ENCODE measurements around the gene ZKSCAN8. TPM values are rescaled to one million over a fixed set of nuclear protein-coding genes. Genes with fewer than 3 reads are reported as not detected.

Gene ZKSCAN8
- total RNA-seq, 3 donors from 2014 or later, result 10.0 to 12.4 (median 11.4) TPM

DNA sequence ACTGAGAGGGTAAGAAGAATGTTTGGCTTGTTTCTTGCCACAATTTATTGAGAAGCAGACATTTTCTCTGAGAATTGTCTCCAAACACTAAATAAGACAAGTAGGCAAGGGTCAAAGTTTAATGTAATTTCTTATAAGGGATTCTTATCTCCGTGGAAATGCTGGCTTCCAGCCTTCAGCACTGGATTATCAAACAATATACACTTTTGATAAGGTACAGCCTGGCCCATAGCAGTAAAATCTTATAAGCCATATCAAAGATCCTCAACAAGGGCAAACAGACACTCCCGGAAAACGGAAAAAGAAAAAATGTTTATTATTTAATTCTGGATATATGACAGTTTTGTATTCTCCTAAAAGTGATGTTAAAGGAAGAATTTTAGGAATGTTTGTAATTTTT lies 64.8 kb downstream of the ZKSCAN8 start:
- Mint-ChIP-seq H3K9me3 (peaks cover 18% of the 10 kb centered on the region), H3K4me3 (no peak overlapping the region), H3K36me3 (ENCODE audit: insufficient read depth) (no peaks in the 10 kb centered on the region), H3K27me3 (ENCODE audit: low read depth) (peaks cover 71% of the 10 kb centered on the region), H3K4me1 (ENCODE audit: low read depth) (peaks cover 19% of the 10 kb centered on the region)
- no peak for DNase-seq
- ATAC-seq, result no peak

DNA sequence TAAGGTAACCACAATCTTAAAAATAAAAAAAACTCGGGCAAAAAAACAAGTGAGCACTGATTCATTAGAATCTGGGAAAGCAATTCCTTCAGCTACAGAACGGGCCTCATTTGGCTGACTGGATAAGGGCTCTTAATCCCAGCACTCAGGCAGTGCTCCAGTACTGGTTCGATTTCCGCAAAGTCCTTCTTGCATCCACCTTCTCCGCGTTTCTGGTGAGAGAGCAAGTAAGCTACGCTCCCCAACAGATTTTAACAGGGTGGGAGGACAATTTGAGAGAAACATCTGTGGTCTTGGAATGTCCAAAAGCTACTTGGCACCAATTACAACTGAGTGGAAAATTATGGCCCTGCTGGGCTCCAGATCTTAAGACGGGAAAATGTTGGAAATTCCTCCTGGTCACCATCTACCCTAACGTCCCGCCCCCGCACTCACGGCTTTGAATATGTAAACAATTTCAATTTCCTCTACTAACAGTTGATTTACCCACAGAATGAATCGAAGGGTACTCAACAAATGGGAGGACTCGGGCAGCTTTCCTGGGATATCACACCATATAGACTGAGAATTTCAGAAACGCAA lies 65.3 kb downstream of the ZKSCAN8 start:
- no peak for DNase-seq
- H3K36me3 Mint-ChIP-seq (ENCODE audit: insufficient read depth), result no peaks in the 10 kb centered on the region
- peaks cover 18% of the 10 kb centered on the region for H3K9me3 Mint-ChIP-seq
- peaks cover 75% of the 10 kb centered on the region for H3K27me3 Mint-ChIP-seq (ENCODE audit: low read depth)
- peaks cover 17% of the 10 kb centered on the region for H3K4me1 Mint-ChIP-seq (ENCODE audit: low read depth)
- H3K4me3 Mint-ChIP-seq, result no peak overlapping the region
- no peak for ATAC-seq

DNA sequence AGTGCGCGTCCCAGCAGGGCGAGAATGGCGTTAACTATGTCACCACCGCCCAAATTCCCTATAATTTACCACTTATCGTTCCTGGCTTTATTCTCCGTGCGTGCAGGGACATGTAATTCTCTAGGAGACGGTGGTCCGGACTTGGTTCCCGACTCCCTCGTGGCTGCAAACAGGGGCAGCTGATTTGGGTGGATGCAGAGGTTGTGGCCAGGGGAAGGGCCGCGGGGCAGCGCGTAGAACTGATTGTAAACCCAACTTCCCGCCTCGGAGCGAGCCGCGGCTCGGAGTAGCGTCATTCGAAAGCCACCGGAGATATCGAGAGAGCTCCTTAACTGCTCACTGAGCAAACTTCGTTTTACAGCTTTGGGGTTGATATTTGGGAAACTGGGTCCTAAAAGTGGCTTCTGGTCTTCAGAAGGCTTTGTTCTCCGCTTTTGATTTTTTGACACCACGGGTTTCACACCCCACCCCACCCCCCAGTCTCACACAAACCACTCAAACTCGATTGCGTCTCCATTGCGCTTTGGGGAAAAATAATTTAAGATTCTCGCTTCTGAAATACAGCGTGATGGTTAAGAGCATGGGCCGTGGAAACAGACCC lies 65.9 kb downstream of the ZKSCAN8 start:
- Mint-ChIP-seq H3K27me3 (ENCODE audit: low read depth) (peaks cover 79% of the 10 kb centered on the region), H3K4me1 (ENCODE audit: low read depth) (peaks cover 18% of the 10 kb centered on the region), H3K9me3 (peaks cover 18% of the 10 kb centered on the region), H3K4me3 (peak overlapping the region; percentile 43), H3K36me3 (ENCODE audit: insufficient read depth) (no peaks in the 10 kb centered on the region)
- ATAC-seq (peak in 1 of 2 donors; percentile 41), DNase-seq (no peak)

DNA sequence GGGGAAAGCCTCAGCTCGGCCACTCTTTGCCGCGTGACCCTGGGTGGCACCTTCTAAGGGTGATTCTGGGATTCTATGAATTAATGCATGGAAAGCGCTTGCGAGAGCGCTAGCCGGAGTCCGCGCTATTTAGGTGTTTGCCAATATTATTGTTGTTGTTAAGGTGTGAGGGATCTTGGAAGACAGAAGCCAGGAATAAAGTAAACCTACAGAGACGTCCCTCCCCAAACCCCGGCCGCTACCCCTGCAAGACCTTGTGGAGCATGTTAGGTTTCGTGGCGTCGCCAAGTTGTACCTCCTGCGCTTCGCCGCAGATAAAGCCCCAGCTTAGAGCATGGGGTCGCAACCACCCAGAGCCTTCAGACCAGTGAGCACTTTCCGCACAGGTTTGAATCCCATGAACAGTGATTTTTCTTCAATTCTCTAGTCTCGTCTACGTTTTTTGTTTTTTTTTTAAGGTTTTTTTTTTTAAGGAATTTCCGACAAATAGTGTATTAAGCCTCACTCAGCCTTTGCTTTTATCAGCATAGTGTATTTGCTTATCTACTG lies 66.5 kb downstream of the ZKSCAN8 start:
- ATAC-seq (no peak), DNase-seq (no peak)
- H3K4me3 Mint-ChIP-seq, result peak overlapping the region; percentile 13
- no peaks in the 10 kb centered on the region for H3K36me3 Mint-ChIP-seq (ENCODE audit: insufficient read depth)
- H3K27me3 Mint-ChIP-seq (ENCODE audit: low read depth), result peaks cover 85% of the 10 kb centered on the region
- H3K9me3 Mint-ChIP-seq, result peaks cover 15% of the 10 kb centered on the region
- peaks cover 20% of the 10 kb centered on the region for H3K4me1 Mint-ChIP-seq (ENCODE audit: low read depth)

Other genes with a start within 250 kb of the ZKSCAN8 start
- not detected for gene OR2B2, start 229.5 kb upstream of the ZKSCAN8 start, total RNA-seq
- gene OR2B6, start 184.6 kb upstream of the ZKSCAN8 start, total RNA-seq, result not detected
- 1 to 10 TPM; 2.0 to 2.1 (median 2.0) TPM for gene ZNF165, start 61.3 kb upstream of the ZKSCAN8 start, total RNA-seq
- gene ZSCAN16, start 17.3 kb upstream of the ZKSCAN8 start, total RNA-seq, result 1 to 10 TPM; 3.8 to 4.7 (median 3.9) TPM
- gene ZSCAN9, start 83.4 kb downstream of the ZKSCAN8 start, total RNA-seq, result 1 to 10 TPM; 2.0 to 3.4 (median 2.3) TPM
- 1 to 10 TPM; 3.4 to 4.2 (median 3.8) TPM for gene ZKSCAN4, start 110.4 kb downstream of the ZKSCAN8 start, total RNA-seq
- gene NKAPL, start 117.4 kb downstream of the ZKSCAN8 start, total RNA-seq, result under 1 TPM; 0.16 to 0.35 (median 0.32) TPM
- gene ZSCAN26, start 125.3 kb downstream of the ZKSCAN8 start, total RNA-seq, result 1 to 10 TPM; 5.5 to 6.7 (median 6.5) TPM
- 1 to 10 TPM; 1.7 to 2.7 (median 2.3) TPM for gene PGBD1, start 139.7 kb downstream of the ZKSCAN8 start, total RNA-seq
- 1 to 10 TPM in 1 of 3 donors, under 1 TPM in 2; 0.76 to 1.5 (median 0.83) TPM for gene ZSCAN31, start 194.3 kb downstream of the ZKSCAN8 start, total RNA-seq
- 1 to 10 TPM; 1.9 to 2.4 (median 2.3) TPM for gene ZKSCAN3, start 208.1 kb downstream of the ZKSCAN8 start, total RNA-seq